OCI-LY3 (cell line): Measurements from ENCODE around the gene CHRM2.

ENCODE experiments used
- CTCF ChIP-seq: fragments of 200-600, 300-600 bp; sonication (generic); IDR thresholded peaks from 2 replicates; pipeline ENCODE4 v1.5.1; 2014; ENCODE audit warnings: antibody characterized with exemption, low read length, low read depth
- EZH2phosphoT487 ChIP-seq: fragments of 200-600 bp; shearing (Covaris generic); IDR thresholded peaks from 2 replicates; pipeline ENCODE4 v1.6.1; 2018; ENCODE audit warnings: antibody characterized with exemption, mixed run types, low read depth

- TF ChIP-seq CTCF (no peak), EZH2phosphoT487 (no peak)
Measured at GRCh38 chr7:136865777-136866176, 2.7 kb upstream of the CHRM2 start.
